IMR-90 (cell line): ENCODE results near the gene ARRDC2. TPM values are rescaled to one million over a fixed set of nuclear protein-coding genes. Genes with fewer than 3 reads are reported as not detected.

ENCODE experiments used
- ATAC-seq: fragments of 200-7000 bp; cut with Tn5 transposase; 2 replicates; pipeline ENCODE4 v1.9.1; 2020; ENCODE audit warnings: low read depth, mild to moderate bottlenecking, moderate library complexity
- BruUV-seq: library from RNA; stranded (reverse); fragments of 400-500 nt; replicated peaks from 2 replicates; lab custom pipeline; 2021; lab: Mats Ljungman, UMichigan
- CTCF ChIA-PET: fragments of 300-600 bp; formaldehyde crosslinking; extraction: SDS; loops from one replicate; lab custom pipeline; 2021; ENCODE audit warnings: antibody characterized with exemption; lab: Yijun Ruan, JAX
- POLR2A ChIA-PET: fragments of 300-600 bp; sonication (Branson Sonifier 250); formaldehyde crosslinking; loops from one replicate; lab custom pipeline; 2022; ENCODE audit warnings: antibody characterized with exemption; ENCODE audit not compliant: unreplicated experiment; lab: Charles Lee
- DNase-seq: peaks from one replicate; pipeline ENCODE4 v3.0.0; 2013
- H2AFZ ChIP-seq: replicated peaks from 2 replicates; pipeline ENCODE3; 2013; ENCODE audit warnings: low read length, mild to moderate bottlenecking; ENCODE audit not compliant: poor library complexity
- H2AK5ac ChIP-seq: 2 replicates; pipeline ENCODE4 v1.6.1; 2013; ENCODE audit warnings: low read depth, low read length, inconsistent platforms
- H2AK9ac ChIP-seq: replicated peaks from 2 replicates; pipeline ENCODE3; 2013; ENCODE audit warnings: mild to moderate bottlenecking, low read depth, low read length, moderate library complexity; ENCODE audit not compliant: poor library complexity
- H2BK120ac ChIP-seq: 2 replicates; pipeline ENCODE4 v1.6.1; 2013; ENCODE audit warnings: low read depth, low read length, inconsistent platforms
- H2BK15ac ChIP-seq: 3 replicates; pipeline ENCODE4 v1.6.1; 2013; ENCODE audit warnings: low read depth, low read length, inconsistent platforms
- H2BK20ac ChIP-seq: 2 replicates; pipeline ENCODE4 v1.6.1; 2013; ENCODE audit warnings: low read depth, mild to moderate bottlenecking, inconsistent platforms, low read length, moderate library complexity
- H2BK5ac ChIP-seq: 2 replicates; pipeline ENCODE4 v1.6.1; 2013; ENCODE audit warnings: mild to moderate bottlenecking, low read depth, low read length, inconsistent platforms; ENCODE audit not compliant: poor library complexity, severe bottlenecking
- H3K14ac ChIP-seq: replicated peaks from 2 replicates; pipeline ENCODE4 v1.6.1; 2013; ENCODE audit warnings: low read depth, low read length, inconsistent platforms
- H3K18ac ChIP-seq: 2 replicates; pipeline ENCODE4 v1.6.1; 2013; ENCODE audit warnings: low read depth, low read length, control low read depth
- H3K23ac ChIP-seq: 2 replicates; pipeline ENCODE4 v1.6.1; 2013; ENCODE audit warnings: low read depth, low read length, inconsistent platforms
- H3K27ac ChIP-seq: 2 replicates; pipeline ENCODE4 v1.5.1; 2013; ENCODE audit warnings: mild to moderate bottlenecking, control low read depth, low read length; ENCODE audit not compliant: insufficient read depth
- H3K27me3 ChIP-seq: 2 replicates; pipeline ENCODE4 v1.6.1; 2013; ENCODE audit warnings: low read length; ENCODE audit not compliant: control insufficient read depth, insufficient read depth
- H3K36me3 ChIP-seq: 2 replicates; pipeline ENCODE4 v1.6.1; 2013; ENCODE audit warnings: low read length, mixed read lengths; ENCODE audit not compliant: control insufficient read depth, insufficient read depth
- H3K4ac ChIP-seq: 2 replicates; pipeline ENCODE4 v1.6.1; 2013; ENCODE audit warnings: low read depth, low read length, inconsistent platforms
- H3K4me1 ChIP-seq: 2 replicates; pipeline ENCODE4 v1.6.1; 2013; ENCODE audit warnings: low read length, mixed read lengths; ENCODE audit not compliant: control insufficient read depth, insufficient read depth
- H3K4me2 ChIP-seq: 2 replicates; pipeline ENCODE4 v1.6.1; 2013; ENCODE audit warnings: low read depth, mild to moderate bottlenecking, control low read depth, low read length, moderate library complexity
- H3K4me3 ChIP-seq: 2 replicates; pipeline ENCODE4 v1.5.1; 2013; ENCODE audit warnings: low read depth, mild to moderate bottlenecking, control low read depth, low read length, moderate library complexity; ENCODE audit not compliant: insufficient read depth
- H3K56ac ChIP-seq: 2 replicates; pipeline ENCODE4 v1.6.1; 2013; ENCODE audit warnings: low read length, inconsistent platforms; ENCODE audit not compliant: insufficient read depth; ENCODE audit errors: extremely low read depth
- H3K79me1 ChIP-seq, 2 experiments: 2 replicates each; pipeline ENCODE4 v1.6.1; 2013; ENCODE audit warnings: low read length in 2 of 2, inconsistent platforms in 1 of 2, low read depth in 1 of 2
- H3K9ac ChIP-seq: 2 replicates; pipeline ENCODE4 v1.6.1; 2013; ENCODE audit warnings: low read depth, low read length, control low read depth
- H3K9me1 ChIP-seq: 2 replicates; pipeline ENCODE4 v1.6.1; 2013; ENCODE audit warnings: low read length, inconsistent platforms; ENCODE audit not compliant: insufficient read depth
- H3K9me3 ChIP-seq: 2 replicates; pipeline ENCODE4 v1.6.1; 2013; ENCODE audit warnings: low read length; ENCODE audit not compliant: control insufficient read depth, insufficient read depth
- H4K20me1 ChIP-seq: 2 replicates; pipeline ENCODE4 v1.6.1; 2013; ENCODE audit warnings: low read length, inconsistent platforms; ENCODE audit not compliant: insufficient read depth
- H4K5ac ChIP-seq: 2 replicates; pipeline ENCODE4 v1.6.1; 2013; ENCODE audit warnings: mild to moderate bottlenecking, low read depth, low read length, control low read depth
- H4K8ac ChIP-seq, 2 experiments: 2 replicates each; pipeline ENCODE4 v1.6.1; 2013; ENCODE audit warnings: low read depth in 2 of 2, low read length in 2 of 2, control low read depth in 1 of 2, inconsistent platforms in 1 of 2
- H4K91ac ChIP-seq: 2 replicates; pipeline ENCODE4 v1.6.1; 2013; ENCODE audit warnings: low read depth, low read length, inconsistent platforms; ENCODE audit not compliant: insufficient read depth
- SMC3 ChIP-seq: fragments of 150-350 bp; IDR thresholded peaks from 2 replicates; pipeline ENCODE4 v1.6.1; 2016; ENCODE audit warnings: low read depth, mild to moderate bottlenecking, antibody characterized with exemption, low read length, moderate library complexity
- WGBS, 2 experiments: methylation state at CpG; one replicate each; pipeline versions ENCODE4 v1.1.5 to v1.1.7; 2013; ENCODE audit warnings: missing lambda C conversion rate in 2 of 2; ENCODE audit not compliant: insufficient read length in 1 of 2; ENCODE audit errors: extremely low coverage in 2 of 2; 5-methylcytosine and 5-hydroxymethylcytosine counted together
- dilution Hi-C: fragments of 300-500 bp; cut with HindIII; formaldehyde crosslinking; loops from one replicate; pipeline ENCODE4 v1.14.3; 2018; ENCODE audit warnings: low sequenced_read_pairs; ENCODE audit not compliant: unreplicated experiment
- in situ Hi-C: fragments of 300-500 bp; cut with MboI; formaldehyde crosslinking; loops from 3 replicates; pipeline ENCODE4 v1.14.3; 2019; ENCODE audit warnings: low sequenced_read_pairs, inconsistent platforms, mixed read lengths
- intact Hi-C: fragments of 100-400 bp; cut with micrococcal nuclease; formaldehyde crosslinking; loops from 2 replicates; pipeline ENCODE4 v1.10.0; 2022
- polyA plus RNA-seq, 3 experiments: library from polyadenylated mRNA; depleted of rRNA; stranded (reverse); fragments of >200 nt; gene quantifications; 2 replicates each; pipeline ENCODE4 v1.2.3, GENCODE V29; 2012; ENCODE audit warnings: low replicate concordance in 1 of 3
- total RNA-seq: library from RNA; depleted of rRNA; stranded (reverse); fragments of >200 nt; gene quantifications from 2 replicates; pipeline ENCODE4 v1.2.3, GENCODE V29; 2012

The ARRDC2 gene
- total and polyA plus RNA-seq, 2 of the 4 experiments (the other 2 are of a cell fraction): 1.4 to 4.9 TPM

DNA sequence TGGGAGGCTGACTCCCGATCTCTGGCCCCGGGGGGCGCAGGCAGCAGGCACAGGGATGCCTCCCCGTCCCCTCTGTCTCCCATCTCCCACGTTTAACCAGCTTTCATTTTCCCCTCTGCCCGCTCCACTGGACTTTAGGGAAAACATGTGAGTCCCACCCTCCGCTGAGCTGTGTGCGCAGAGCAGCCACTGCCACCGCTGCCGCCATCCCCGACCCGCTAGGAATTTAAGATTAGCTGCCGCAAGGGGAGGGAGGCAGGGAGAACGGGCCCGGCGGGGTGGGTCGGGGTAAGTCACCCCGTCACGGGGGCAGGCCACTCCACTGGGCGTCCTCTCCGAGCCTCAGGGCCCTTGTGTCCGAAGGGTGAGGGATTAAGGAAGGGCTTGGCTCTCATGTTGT lies 25.5 kb upstream of the ARRDC2 start:
- peaks cover 3% of the 10 kb centered on the region; the same call in 1 of the 2 replicates for H3K27me3 ChIP-seq
- H2AK5ac ChIP-seq: no peak overlapping the region
- no peaks in the 10 kb centered on the region for H4K20me1 ChIP-seq
- no peak for ATAC-seq
- BruUV-seq: no TSS peak
- no peak overlapping the region for H3K4ac ChIP-seq
- intact Hi-C loops (no loop called here), in situ Hi-C loops (no loop called here), dilution Hi-C loops (no loop called here)
- no peak for DNase-seq
- H3K36me3 ChIP-seq: no peaks in the 10 kb centered on the region
- CTCF ChIA-PET: no interaction called here
- H3K4me3 ChIP-seq: no peak overlapping the region
- H3K4me2 ChIP-seq: no peak overlapping the region
- 88% methylated on average over 3 of the region's 22 CpGs; no CpG with 5 or more reads in 1 of the 2 experiments for WGBS, 2 experiments
- H4K8ac ChIP-seq: no peak overlapping the region
- no peak overlapping the region for H2BK120ac ChIP-seq
- no peak overlapping the region for H3K9ac ChIP-seq
- H2BK5ac ChIP-seq: no peak overlapping the region
- no peak for TF ChIP-seq SMC3
- no peak overlapping the region for H2BK20ac ChIP-seq
- H2AFZ ChIP-seq: no peak overlapping the region
- H3K9me3 ChIP-seq: no peaks in the 10 kb centered on the region
- H3K23ac ChIP-seq: no peak overlapping the region
- no peak overlapping the region for H3K18ac ChIP-seq
- H3K79me1 ChIP-seq: no peaks in the 10 kb centered on the region
- H3K27ac ChIP-seq: no peak overlapping the region
- no peaks in the 10 kb centered on the region for H3K9me1 ChIP-seq
- no peak overlapping the region for H4K91ac ChIP-seq
- no peaks in the 10 kb centered on the region for H3K4me1 ChIP-seq
- H3K56ac ChIP-seq: no peak overlapping the region
- H4K5ac ChIP-seq: no peak overlapping the region
- no peak overlapping the region for H2AK9ac ChIP-seq
- H2BK15ac ChIP-seq: no peak overlapping the region
- H3K14ac ChIP-seq: no peak overlapping the region
- POLR2A ChIA-PET: no interaction called here
